Measurements from ENCODE around the gene UBR2.
"Not testable (repeated sequence)": the region's sequence is repeated elsewhere in the genome, so short reads cannot be mapped to it uniquely, and the experiment has no call there.

Gene UBR2

GRCh38 chr6:42618686-42619085 is 54.9 kb downstream of the UBR2 start:
- DNase-seq, result no peak

- DNase-seq, result no peak
Observed at GRCh38 chr6:42619963-42620362, 56.1 kb downstream of the UBR2 start.

- no peak for DNase-seq
Observed at GRCh38 chr6:42624601-42625000, 60.8 kb downstream of the UBR2 start.

GRCh38 chr6:42627044-42627443 is 63.2 kb downstream of the UBR2 start:
- DNase-seq, result no peak

- no peak for DNase-seq
Observed at GRCh38 chr6:42627674-42628073, 63.8 kb downstream of the UBR2 start.

- no peak for DNase-seq
Observed at GRCh38 chr6:42628604-42629003, 64.8 kb downstream of the UBR2 start.

- peak in 2 of 3 donors; percentile 7 to 9 for DNase-seq
Observed at GRCh38 chr6:42629845-42630244, 66.0 kb downstream of the UBR2 start.

- no peak for DNase-seq
Observed at GRCh38 chr6:42637681-42638080, 73.9 kb downstream of the UBR2 start.

GRCh38 chr6:42642794-42643193 is 79.0 kb downstream of the UBR2 start:
- DNase-seq, result no peak

GRCh38 chr6:42644211-42644610 is 80.4 kb downstream of the UBR2 start:
- no peak for DNase-seq

- no peak for DNase-seq
Observed at GRCh38 chr6:42652024-42652746, 88.4 kb downstream of the UBR2 start.

GRCh38 chr6:42653851-42654250 is 90.0 kb downstream of the UBR2 start:
- no peak for DNase-seq

- no peak for DNase-seq
Observed at GRCh38 chr6:42659806-42660205, 96.0 kb downstream of the UBR2 start.

- DNase-seq, result peak; percentile 80 to 85 (median 83)
Observed at GRCh38 chr6:42661540-42662153, 97.8 kb downstream of the UBR2 start.

GRCh38 chr6:42664718-42665117 is 100.9 kb downstream of the UBR2 start:
- DNase-seq, result no peak

GRCh38 chr6:42674368-42674767 is 110.5 kb downstream of the UBR2 start:
- DNase-seq, result not testable (repeated sequence)

- no peak for DNase-seq
Observed at GRCh38 chr6:42674780-42675179, 111.0 kb downstream of the UBR2 start.

- DNase-seq, result no peak
Observed at GRCh38 chr6:42679358-42679757, 115.5 kb downstream of the UBR2 start.

GRCh38 chr6:42688281-42688680 is 124.5 kb downstream of the UBR2 start:
- no peak for DNase-seq

- no peak for DNase-seq
Observed at GRCh38 chr6:42689371-42689770, 125.5 kb downstream of the UBR2 start.

GRCh38 chr6:42690151-42690702 is 126.4 kb downstream of the UBR2 start:
- no peak for DNase-seq

GRCh38 chr6:42690872-42691271 is 127.0 kb downstream of the UBR2 start:
- no peak for DNase-seq

- no peak for DNase-seq
Observed at GRCh38 chr6:42692137-42692911, 128.5 kb downstream of the UBR2 start.
